Neural cell (in vitro differentiated cells): ENCODE results near the gene TPPP. TPM values are rescaled to one million over a fixed set of nuclear protein-coding genes. Genes with fewer than 3 reads are reported as not detected.

ENCODE experiments used
- H2AFZ ChIP-seq: fragments of 200-600, 300-800 bp; sonication (generic), shearing (Covaris generic); 2 replicates; pipeline ENCODE4 v1.6.0; 2014; ENCODE audit warnings: low read depth, mild to moderate bottlenecking, antibody characterized with exemption, low read length, moderate library complexity
- H3F3A ChIP-seq: fragments of 200-600 bp; shearing (Covaris generic); 2 replicates; pipeline ENCODE4 v1.6.1; 2016; ENCODE audit warnings: mild to moderate bottlenecking, moderate library complexity, mixed read lengths, antibody characterized with exemption, low read length; ENCODE audit not compliant: insufficient read depth, poor library complexity, severe bottlenecking
- H3K27ac ChIP-seq: fragments of 200-600, 300-800 bp; sonication (generic), shearing (Covaris generic); 2 replicates; pipeline ENCODE4 v1.5.1; 2014; ENCODE audit warnings: mild to moderate bottlenecking, low read length, moderate library complexity
- H3K27me3 ChIP-seq: fragments of 300-800, 200-600 bp; sonication (generic), shearing (Covaris generic); 2 replicates; pipeline ENCODE4 v1.6.0; 2014; ENCODE audit warnings: mild to moderate bottlenecking, low read depth, low read length, moderate library complexity; ENCODE audit not compliant: insufficient read depth
- H3K36me3 ChIP-seq: fragments of 300-800, 200-600 bp; sonication (generic), shearing (Covaris generic); 2 replicates; pipeline ENCODE4 v1.5.1; 2014; ENCODE audit warnings: mild to moderate bottlenecking, antibody characterized with exemption, low read length, moderate library complexity; ENCODE audit not compliant: insufficient read depth
- H3K4me2 ChIP-seq: fragments of 300-800, 200-600 bp; sonication (generic), shearing (Covaris generic); 2 replicates; pipeline ENCODE4 v1.6.0; 2014; ENCODE audit warnings: mild to moderate bottlenecking, low read length
- H3K4me3 ChIP-seq: fragments of 300-800, 200-600 bp; sonication (generic), shearing (Covaris generic); 2 replicates; pipeline ENCODE4 v1.5.1; 2014; ENCODE audit warnings: mild to moderate bottlenecking, low read length, moderate library complexity
- H3K79me2 ChIP-seq: fragments of 200-600 bp; shearing (Covaris generic); replicated peaks from 2 replicates; pipeline ENCODE4 v1.6.0; 2014; ENCODE audit warnings: mild to moderate bottlenecking, low read length, moderate library complexity; ENCODE audit not compliant: insufficient read depth
- H3K9ac ChIP-seq: fragments of 300-800, 200-600 bp; sonication (generic), shearing (Covaris generic); 2 replicates; pipeline ENCODE4 v1.6.1; 2016; ENCODE audit warnings: mild to moderate bottlenecking, low read length, mixed read lengths
- H3K9me2 ChIP-seq: fragments of 200-600 bp; shearing (Covaris generic); 2 replicates; pipeline ENCODE4 v1.6.1; 2016; ENCODE audit warnings: mild to moderate bottlenecking, low read length, mixed read lengths; ENCODE audit not compliant: insufficient read depth
- H3K9me3 ChIP-seq: fragments of 200-600, 300-800 bp; sonication (generic), shearing (Covaris generic); 2 replicates; pipeline ENCODE4 v1.6.1; 2016; ENCODE audit warnings: mild to moderate bottlenecking, mixed run types, low read length, moderate library complexity, mixed read lengths
- H4K20me1 ChIP-seq: fragments of 200-600 bp; shearing (Covaris generic); 2 replicates; pipeline ENCODE4 v1.6.1; 2016; ENCODE audit warnings: mild to moderate bottlenecking, mixed run types; ENCODE audit not compliant: insufficient read depth
- CTCF ChIP-seq: fragments of 450-650 bp; IDR thresholded peaks from 2 replicates; pipeline ENCODE4 v1.5.1; 2014; ENCODE audit warnings: antibody characterized with exemption, mild to moderate bottlenecking, moderate library complexity; ENCODE audit not compliant: poor library complexity, severe bottlenecking
- EP300 ChIP-seq: fragments of 450-650 bp; conservative IDR thresholded peaks from 2 replicates; pipeline ENCODE4 v1.6.1; 2014; ENCODE audit warnings: antibody characterized with exemption, mild to moderate bottlenecking, moderate library complexity; ENCODE audit not compliant: poor library complexity, severe bottlenecking
- EZH2 ChIP-seq: fragments of 200-600, 300-800 bp; shearing (Covaris generic), sonication (generic); IDR thresholded peaks from 2 replicates; pipeline ENCODE4 v1.6.1; 2014; ENCODE audit warnings: antibody characterized with exemption, low read length, borderline replicate concordance, mild to moderate bottlenecking; ENCODE audit not compliant: insufficient read depth, poor library complexity, severe bottlenecking
- MXI1 ChIP-seq: fragments of 450-650 bp; conservative IDR thresholded peaks from 2 replicates; pipeline ENCODE4 v1.6.1; 2014; ENCODE audit warnings: antibody characterized with exemption, mild to moderate bottlenecking; ENCODE audit not compliant: poor library complexity, severe bottlenecking
- POLR2AphosphoS5 ChIP-seq: IDR thresholded peaks from 2 replicates; pipeline ENCODE4 v1.6.1; 2012
- RAD21 ChIP-seq: fragments of 450-650 bp; conservative IDR thresholded peaks from 2 replicates; pipeline ENCODE4 v1.6.1; 2014; ENCODE audit warnings: antibody characterized with exemption, mild to moderate bottlenecking, moderate library complexity
- REST ChIP-seq: IDR thresholded peaks from 2 replicates; pipeline ENCODE4 v1.6.1; 2012; ENCODE audit warnings: borderline replicate concordance
- SMC3 ChIP-seq: fragments of 450-650 bp; conservative IDR thresholded peaks from 2 replicates; pipeline ENCODE4 v1.6.1; 2014; ENCODE audit warnings: antibody characterized with exemption, mild to moderate bottlenecking, moderate library complexity; ENCODE audit not compliant: poor library complexity
- TAF1 ChIP-seq: IDR thresholded peaks from 2 replicates; pipeline ENCODE4 v1.6.1; 2012; ENCODE audit warnings: low read depth
- polyA plus RNA-seq: library from polyadenylated mRNA; depleted of rRNA; stranded (reverse); fragments of >200 nt; gene quantifications from 2 replicates; pipeline ENCODE4 v1.2.3, GENCODE V29; 2014

Gene TPPP
- polyA plus RNA-seq, 1 donor from 2014 or later: 9.9 TPM

- no peak for TF ChIP-seq MXI1
- no peak for TF ChIP-seq RAD21
- TF ChIP-seq POLR2AphosphoS5: no peak
- TF ChIP-seq CTCF: no peak
- no peak for TF ChIP-seq EP300
- no peak for TF ChIP-seq EZH2
- TF ChIP-seq TAF1: no peak
- TF ChIP-seq SMC3: no peak
- TF ChIP-seq REST: no peak
- H3K79me2 ChIP-seq: no peaks in the 10 kb centered on the region
- H3K4me2 ChIP-seq: no peak overlapping the region
- no peaks in the 10 kb centered on the region for H3K27me3 ChIP-seq
- H3F3A ChIP-seq: no peaks in the 10 kb centered on the region
- H3K36me3 ChIP-seq: no peaks in the 10 kb centered on the region
- no peaks in the 10 kb centered on the region for H4K20me1 ChIP-seq
- H3K9me2 ChIP-seq: no peaks in the 10 kb centered on the region
- no peak overlapping the region for H3K27ac ChIP-seq
- no peak overlapping the region for H3K9ac ChIP-seq
- H3K9me3 ChIP-seq: no peaks in the 10 kb centered on the region
- H2AFZ ChIP-seq: no peak overlapping the region
- no peak overlapping the region for H3K4me3 ChIP-seq
Measured at GRCh38 chr5:674630-675011, 18.5 kb downstream of the TPPP start.

- Histone ChIP-seq H3K9me3 (no peaks in the 10 kb centered on the region), H3K9ac (no peak overlapping the region), H3F3A (no peaks in the 10 kb centered on the region), H3K36me3 (no peaks in the 10 kb centered on the region), H2AFZ (no peak overlapping the region), H4K20me1 (no peaks in the 10 kb centered on the region), H3K4me2 (no peak overlapping the region), H3K79me2 (no peaks in the 10 kb centered on the region), H3K9me2 (no peaks in the 10 kb centered on the region), H3K4me3 (no peak overlapping the region), H3K27ac (no peak overlapping the region), H3K27me3 (no peaks in the 10 kb centered on the region)
- TF ChIP-seq RAD21: no peak
- no peak for TF ChIP-seq TAF1
- TF ChIP-seq REST: no peak
- no peak for TF ChIP-seq CTCF
- TF ChIP-seq SMC3: no peak
- TF ChIP-seq EZH2: no peak
- TF ChIP-seq POLR2AphosphoS5: no peak
- no peak for TF ChIP-seq MXI1
Measured at GRCh38 chr5:673831-674629, 19.1 kb downstream of the TPPP start.
